HepG2 (cell line): ENCODE data around the gene RRAD. TPM values are rescaled to one million over a fixed set of nuclear protein-coding genes. Genes with fewer than 3 reads are reported as not detected.

Source experiments
- CHD4 ChIP-seq: fragments of 200-600 bp; sonication (generic); IDR thresholded peaks from 2 replicates; pipeline ENCODE4 v1.7.0; 2017; ENCODE audit warnings: mild to moderate bottlenecking, low read length, borderline replicate concordance
- NFKBIZ ChIP-seq: IDR thresholded peaks from 2 replicates; pipeline ENCODE4 v1.6.1; 2018; ENCODE audit warnings: missing genetic modification reagents, missing compliant biosample characterization
- TCF12 ChIP-seq, 2 experiments: fragments of 450-650 bp in 1 of 2; sonication (generic) in 1 of 2; formaldehyde crosslinking in 1 of 2; IDR thresholded peaks; 2 replicates each; pipeline versions ENCODE4 v1.6.1 to v1.8.0; 2017 to 2022; ENCODE audit warnings: antibody characterized with exemption in 1 of 2, mild to moderate bottlenecking in 1 of 2, missing genetic modification reagents in 1 of 2, moderate library complexity in 1 of 2
- TRAFD1 ChIP-seq: sonication (generic); formaldehyde crosslinking; IDR thresholded peaks from 2 replicates; pipeline ENCODE4 v1.5.1; 2020; ENCODE audit warnings: missing genetic modification reagents, mild to moderate bottlenecking, borderline replicate concordance
- ZBED4 ChIP-seq: sonication (generic); formaldehyde crosslinking; IDR thresholded peaks from 2 replicates; pipeline ENCODE4 v1.4.0; 2020; ENCODE audit warnings: missing genetic modification reagents, borderline replicate concordance
- ZNF225 ChIP-seq: sonication (generic); formaldehyde crosslinking; IDR thresholded peaks from 2 replicates; pipeline ENCODE4 v1.4.0; 2020; ENCODE audit warnings: mild to moderate bottlenecking, missing genetic modification reagents
- ZNF549 ChIP-seq: sonication (generic); formaldehyde crosslinking; IDR thresholded peaks from 2 replicates; pipeline ENCODE4 v1.5.0; 2020; ENCODE audit warnings: missing genetic modification reagents
- ZNF558 ChIP-seq: sonication (generic); formaldehyde crosslinking; IDR thresholded peaks from 2 replicates; pipeline ENCODE4 v1.9.0; 2022; ENCODE audit warnings: mild to moderate bottlenecking, missing genetic modification reagents, borderline replicate concordance
- polyA plus RNA-seq, 8 experiments: library from polyadenylated mRNA; depleted of rRNA in 3 of 8; stranded (reverse) in 7 of 8; unstranded in 1 of 8; fragments of >200 nt; fragmentation: Illumina TruSeq in 4 of 8; extraction: Trizol in 4 of 8; gene quantifications; 2 replicates each; pipeline versions ENCODE4 v1.2.1 to v1.2.3, GENCODE V29; 2011 to 2016; ENCODE audit warnings: low read depth in 4 of 8, missing spikeins in 1 of 8, mixed read lengths in 1 of 8; ENCODE audit not compliant: insufficient read depth in 1 of 8
- total RNA-seq, 5 experiments: library from RNA; depleted of rRNA; stranded (reverse); fragments of >200 nt; fragmentation: Illumina TruSeq; extraction: Trizol; gene quantifications; 2 replicates each; pipeline ENCODE4 v1.2.3, GENCODE V29; 2016; ENCODE audit warnings: low read depth in 1 of 5
- TF ChIP-seq, protein P1 (sequence below): sonication (generic); formaldehyde crosslinking; IDR thresholded peaks from 2 replicates; pipeline ENCODE4 v1.5.0; 2020; ENCODE audit warnings: mild to moderate bottlenecking, missing genetic modification reagents
- TF ChIP-seq, protein P2 (sequence below): sonication (generic); formaldehyde crosslinking; IDR thresholded peaks from 2 replicates; pipeline ENCODE4 v1.5.0; 2020; ENCODE audit warnings: mild to moderate bottlenecking, missing genetic modification reagents
- TF ChIP-seq, protein P3 (sequence below): IDR thresholded peaks from 2 replicates; pipeline ENCODE4 v1.6.1; 2016; ENCODE audit warnings: low read depth, control low read depth

Gene RRAD
- total and polyA plus RNA-seq, 2 of the 13 experiments (the other 11 are each of a cell fraction or from before 2014, with no cell fraction given), result 0.80 to 1.1 TPM

DNA sequence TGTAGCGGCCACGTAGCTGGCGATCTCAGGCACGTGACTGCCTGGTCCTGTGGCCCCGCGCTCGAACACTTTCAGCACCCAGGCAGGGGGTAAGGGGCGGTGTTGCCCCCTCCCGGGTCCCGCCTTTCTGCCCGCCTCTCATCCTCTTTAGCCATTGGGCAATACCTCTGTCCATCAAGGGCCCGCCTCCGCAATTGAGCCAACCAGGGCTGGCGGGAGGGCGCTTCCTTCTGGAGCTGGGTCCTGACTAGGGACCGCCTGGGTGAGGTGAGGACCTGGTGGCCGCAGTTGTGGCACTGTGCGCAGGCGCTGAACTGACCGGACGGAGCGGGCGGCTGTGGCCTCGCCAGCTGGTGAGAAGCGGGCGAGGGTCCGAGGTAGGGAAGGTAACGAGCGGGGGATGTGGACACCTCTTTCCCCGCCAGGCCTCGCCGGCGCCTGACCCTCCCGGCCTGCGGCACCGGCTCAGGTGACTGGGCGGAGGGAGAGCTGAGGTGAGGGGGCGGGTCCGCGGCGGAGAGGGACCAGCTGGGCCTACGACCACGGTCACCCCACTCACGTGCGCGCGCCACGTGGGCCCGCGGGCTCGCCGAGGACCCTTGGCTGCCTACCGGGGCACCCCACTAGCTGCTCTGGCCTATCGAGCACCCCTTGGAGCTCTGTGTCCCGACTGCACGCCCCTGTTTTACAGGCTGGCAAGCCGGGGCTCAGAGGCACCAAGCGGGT is 44.9 kb downstream of the RRAD start, which contains the start of gene PDP2 (continued):
- TF ChIP-seq ZBED4 (CRISPR knock-in tag) (peak; percentile 85), TRAFD1 (CRISPR knock-in tag) (peak; percentile 92; the same call in 1 of the 2 replicates), ZNF225 (CRISPR knock-in tag) (peak; percentile 97), ZNF549 (peak; percentile 11; the same call in 1 of the 2 replicates), CHD4 (no peak), TCF12 (IDR thresholded peaks at IDR 0.05) (no peak), TCF12 (CRISPR knock-in tag; IDR thresholded peaks at IDR 0.05) (peak; percentile 80), ZNF558 (0 out of 2 replicates have a peak, but pooled peaks have one; percentile 30), NFKBIZ (CRISPR knock-in tag) (peak; percentile 71)
- TF ChIP-seq, protein P1, sequence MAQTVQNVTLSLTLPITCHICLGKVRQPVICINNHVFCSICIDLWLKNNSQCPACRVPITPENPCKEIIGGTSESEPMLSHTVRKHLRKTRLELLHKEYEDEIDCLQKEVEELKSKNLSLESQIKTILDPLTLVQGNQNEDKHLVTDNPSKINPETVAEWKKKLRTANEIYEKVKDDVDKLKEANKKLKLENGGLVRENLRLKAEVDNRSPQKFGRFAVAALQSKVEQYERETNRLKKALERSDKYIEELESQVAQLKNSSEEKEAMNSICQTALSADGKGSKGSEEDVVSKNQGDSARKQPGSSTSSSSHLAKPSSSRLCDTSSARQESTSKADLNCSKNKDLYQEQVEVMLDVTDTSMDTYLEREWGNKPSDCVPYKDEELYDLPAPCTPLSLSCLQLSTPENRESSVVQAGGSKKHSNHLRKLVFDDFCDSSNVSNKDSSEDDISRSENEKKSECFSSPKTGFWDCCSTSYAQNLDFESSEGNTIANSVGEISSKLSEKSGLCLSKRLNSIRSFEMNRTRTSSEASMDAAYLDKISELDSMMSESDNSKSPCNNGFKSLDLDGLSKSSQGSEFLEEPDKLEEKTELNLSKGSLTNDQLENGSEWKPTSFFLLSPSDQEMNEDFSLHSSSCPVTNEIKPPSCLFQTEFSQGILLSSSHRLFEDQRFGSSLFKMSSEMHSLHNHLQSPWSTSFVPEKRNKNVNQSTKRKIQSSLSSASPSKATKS (CRISPR knock-in tag), result no peak; the same call in 1 of the 2 replicates
- TF ChIP-seq, protein P2, sequence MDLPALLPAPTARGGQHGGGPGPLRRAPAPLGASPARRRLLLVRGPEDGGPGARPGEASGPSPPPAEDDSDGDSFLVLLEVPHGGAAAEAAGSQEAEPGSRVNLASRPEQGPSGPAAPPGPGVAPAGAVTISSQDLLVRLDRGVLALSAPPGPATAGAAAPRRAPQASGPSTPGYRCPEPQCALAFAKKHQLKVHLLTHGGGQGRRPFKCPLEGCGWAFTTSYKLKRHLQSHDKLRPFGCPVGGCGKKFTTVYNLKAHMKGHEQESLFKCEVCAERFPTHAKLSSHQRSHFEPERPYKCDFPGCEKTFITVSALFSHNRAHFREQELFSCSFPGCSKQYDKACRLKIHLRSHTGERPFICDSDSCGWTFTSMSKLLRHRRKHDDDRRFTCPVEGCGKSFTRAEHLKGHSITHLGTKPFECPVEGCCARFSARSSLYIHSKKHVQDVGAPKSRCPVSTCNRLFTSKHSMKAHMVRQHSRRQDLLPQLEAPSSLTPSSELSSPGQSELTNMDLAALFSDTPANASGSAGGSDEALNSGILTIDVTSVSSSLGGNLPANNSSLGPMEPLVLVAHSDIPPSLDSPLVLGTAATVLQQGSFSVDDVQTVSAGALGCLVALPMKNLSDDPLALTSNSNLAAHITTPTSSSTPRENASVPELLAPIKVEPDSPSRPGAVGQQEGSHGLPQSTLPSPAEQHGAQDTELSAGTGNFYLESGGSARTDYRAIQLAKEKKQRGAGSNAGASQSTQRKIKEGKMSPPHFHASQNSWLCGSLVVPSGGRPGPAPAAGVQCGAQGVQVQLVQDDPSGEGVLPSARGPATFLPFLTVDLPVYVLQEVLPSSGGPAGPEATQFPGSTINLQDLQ (CRISPR knock-in tag), result peak; percentile 78; the same call in 1 of the 2 replicates
- TF ChIP-seq, protein P3, sequence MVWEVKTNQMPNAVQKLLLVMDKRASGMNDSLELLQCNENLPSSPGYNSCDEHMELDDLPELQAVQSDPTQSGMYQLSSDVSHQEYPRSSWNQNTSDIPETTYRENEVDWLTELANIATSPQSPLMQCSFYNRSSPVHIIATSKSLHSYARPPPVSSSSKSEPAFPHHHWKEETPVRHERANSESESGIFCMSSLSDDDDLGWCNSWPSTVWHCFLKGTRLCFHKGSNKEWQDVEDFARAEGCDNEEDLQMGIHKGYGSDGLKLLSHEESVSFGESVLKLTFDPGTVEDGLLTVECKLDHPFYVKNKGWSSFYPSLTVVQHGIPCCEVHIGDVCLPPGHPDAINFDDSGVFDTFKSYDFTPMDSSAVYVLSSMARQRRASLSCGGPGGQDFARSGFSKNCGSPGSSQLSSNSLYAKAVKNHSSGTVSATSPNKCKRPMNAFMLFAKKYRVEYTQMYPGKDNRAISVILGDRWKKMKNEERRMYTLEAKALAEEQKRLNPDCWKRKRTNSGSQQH, result peak; percentile 69; the same call in 1 of the 2 replicates
